IMR-90 (cell line): ENCODE data around the gene ANK2.

Experiments used
- CEBPB ChIP-seq: IDR thresholded peaks from 2 replicates; pipeline ENCODE4 v1.6.1; 2012; ENCODE audit warnings: low read depth, low read length, improper control_type of control experiment
- CHD1 ChIP-seq: IDR thresholded peaks from 2 replicates; pipeline ENCODE4 v1.6.1; 2012; ENCODE audit warnings: low read depth, low read length, improper control_type of control experiment
- CTCF ChIP-seq: conservative IDR thresholded peaks from 2 replicates; pipeline ENCODE4 v1.5.1; 2012; ENCODE audit warnings: mild to moderate bottlenecking, low read depth, low read length, improper control_type of control experiment
- ELK1 ChIP-seq: fragments of 150-350 bp; IDR thresholded peaks from 2 replicates; pipeline ENCODE4 v1.6.1; 2016; ENCODE audit warnings: low read depth, mild to moderate bottlenecking, low read length, moderate library complexity, borderline replicate concordance
- FOS ChIP-seq: fragments of 150-350 bp; IDR thresholded peaks from 2 replicates; pipeline ENCODE4 v1.6.1; 2016; ENCODE audit warnings: low read depth, low read length
- MAFK ChIP-seq: IDR thresholded peaks from 2 replicates; pipeline ENCODE4 v1.6.1; 2012; ENCODE audit warnings: low read depth, low read length, improper control_type of control experiment
- MAZ ChIP-seq: IDR thresholded peaks from 2 replicates; pipeline ENCODE4 v1.6.1; 2012; ENCODE audit warnings: low read depth, mild to moderate bottlenecking, low read length, improper control_type of control experiment, moderate library complexity, borderline replicate concordance
- NFE2L2 ChIP-seq: fragments of 150-350 bp; IDR thresholded peaks from 2 replicates; pipeline ENCODE4 v1.6.1; 2016; ENCODE audit warnings: low read depth, mild to moderate bottlenecking, low read length
- POLR2A ChIP-seq: IDR thresholded peaks from 2 replicates; pipeline ENCODE4 v1.6.1; 2012; ENCODE audit warnings: mild to moderate bottlenecking, low read depth, low read length
- RAD21 ChIP-seq: IDR thresholded peaks from 2 replicates; pipeline ENCODE4 v1.6.1; 2012; ENCODE audit warnings: low read length, improper control_type of control experiment
- RCOR1 ChIP-seq: IDR thresholded peaks from 2 replicates; pipeline ENCODE4 v1.6.1; 2012; ENCODE audit warnings: mild to moderate bottlenecking, low read length, improper control_type of control experiment; ENCODE audit not compliant: insufficient replicate concordance
- RFX5 ChIP-seq: IDR thresholded peaks from 2 replicates; pipeline ENCODE4 v1.8.0; 2012; ENCODE audit warnings: low read depth, mild to moderate bottlenecking, low read length, moderate library complexity
- SMC3 ChIP-seq: fragments of 150-350 bp; IDR thresholded peaks from 2 replicates; pipeline ENCODE4 v1.6.1; 2016; ENCODE audit warnings: low read depth, mild to moderate bottlenecking, antibody characterized with exemption, low read length, moderate library complexity
- USF2 ChIP-seq: fragments of 150-350 bp; IDR thresholded peaks from 2 replicates; pipeline ENCODE4 v1.6.1; 2017; ENCODE audit warnings: mild to moderate bottlenecking, antibody characterized with exemption, low read length, low read depth

GRCh38 chr4:113056318-113056717, 6.9 kb downstream of the ANK2 start:
- TF ChIP-seq CTCF (no peak), POLR2A (no peak), CEBPB (no peak), MAZ (no peak), SMC3 (no peak), NFE2L2 (no peak), ELK1 (no peak), MAFK (no peak), RAD21 (no peak), USF2 (no peak), RFX5 (no peak), CHD1 (no peak), RCOR1 (no peak), FOS (no peak)
